ENCODE data around the gene TMEM225B. TPM values are rescaled to one million over a fixed set of nuclear protein-coding genes. Genes with fewer than 3 reads are reported as not detected.
"Not testable (repeated sequence)": the region's sequence is repeated elsewhere in the genome, so short reads cannot be mapped to it uniquely, and the experiment has no call there.

TMEM225B gene
- total RNA-seq, 1 experiment from 2014 or later = 1.3 TPM

DNA sequence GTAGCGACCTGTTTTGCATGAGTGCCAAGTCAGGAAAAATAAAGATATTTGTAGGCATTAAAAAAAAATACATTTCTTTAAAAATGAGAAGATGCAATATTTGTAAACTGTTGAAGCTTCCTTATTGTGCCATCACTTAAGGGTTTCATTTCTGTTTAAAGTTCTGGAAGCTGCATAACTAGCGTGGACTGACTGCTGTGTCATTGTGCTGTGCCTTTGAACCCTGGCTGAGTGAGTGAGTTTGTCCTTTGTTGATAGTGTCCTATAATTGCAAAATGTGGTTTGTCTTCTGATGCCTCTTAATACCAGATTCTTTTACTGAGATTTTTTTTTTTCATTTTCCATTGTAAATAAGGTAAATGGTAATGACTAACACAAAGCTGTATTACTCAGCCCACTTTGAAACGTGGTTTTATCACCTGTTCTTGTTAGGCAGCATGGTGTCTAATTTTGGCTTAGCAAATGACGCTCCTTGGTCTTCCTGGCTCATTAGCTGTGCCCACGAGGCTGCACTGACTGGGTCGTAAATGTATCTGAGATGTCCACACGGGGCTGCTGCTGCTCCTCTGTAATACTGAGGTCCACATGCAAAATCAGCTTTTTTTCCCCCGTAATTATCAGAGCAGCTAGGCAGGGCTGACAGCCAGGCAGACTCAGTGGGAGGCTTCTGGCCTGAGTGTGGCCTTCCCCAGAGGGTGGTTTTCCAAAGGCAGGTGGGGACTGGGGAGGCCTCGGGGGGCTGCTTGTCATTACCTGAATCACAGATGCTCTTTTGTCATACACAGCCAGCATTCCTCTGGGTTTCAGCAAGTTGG, 33.4 kb downstream of the TMEM225B start:
- Histone ChIP-seq H3K9me3 (ENCODE audit: low read depth, low read length, poor library complexity, severe bottlenecking) (no peaks in the 10 kb centered on the region), H3K27me3 (replicated peaks; ENCODE audit: insufficient read depth, low read depth, low read length, poor library complexity) (no peaks in the 10 kb centered on the region), H3K4me1 (ENCODE audit: insufficient read depth, low read length, poor library complexity, severe bottlenecking) (no peaks in the 10 kb centered on the region), H3K4me3 (ENCODE audit: low read depth, low read length, poor library complexity, severe bottlenecking) (no peak overlapping the region), H3K36me3 (ENCODE audit: insufficient read depth, low read length, poor library complexity, severe bottlenecking) (peaks cover 38% of the 10 kb centered on the region), H3K27ac (ENCODE audit: low read depth, low read length, poor library complexity, severe bottlenecking) (no peak overlapping the region)
- DNase-seq (ENCODE audit: low spot score) = peak; percentile 27
- POLR2A ChIA-PET (ENCODE audit: low non-redundant PET) = interaction anchor here (0.7 kb wide), 1 partner anchor 1341 kb away, joined by 3 read pairs; no protein-coding TSS in a partner anchor
- TF ChIP-seq, protein P1, sequence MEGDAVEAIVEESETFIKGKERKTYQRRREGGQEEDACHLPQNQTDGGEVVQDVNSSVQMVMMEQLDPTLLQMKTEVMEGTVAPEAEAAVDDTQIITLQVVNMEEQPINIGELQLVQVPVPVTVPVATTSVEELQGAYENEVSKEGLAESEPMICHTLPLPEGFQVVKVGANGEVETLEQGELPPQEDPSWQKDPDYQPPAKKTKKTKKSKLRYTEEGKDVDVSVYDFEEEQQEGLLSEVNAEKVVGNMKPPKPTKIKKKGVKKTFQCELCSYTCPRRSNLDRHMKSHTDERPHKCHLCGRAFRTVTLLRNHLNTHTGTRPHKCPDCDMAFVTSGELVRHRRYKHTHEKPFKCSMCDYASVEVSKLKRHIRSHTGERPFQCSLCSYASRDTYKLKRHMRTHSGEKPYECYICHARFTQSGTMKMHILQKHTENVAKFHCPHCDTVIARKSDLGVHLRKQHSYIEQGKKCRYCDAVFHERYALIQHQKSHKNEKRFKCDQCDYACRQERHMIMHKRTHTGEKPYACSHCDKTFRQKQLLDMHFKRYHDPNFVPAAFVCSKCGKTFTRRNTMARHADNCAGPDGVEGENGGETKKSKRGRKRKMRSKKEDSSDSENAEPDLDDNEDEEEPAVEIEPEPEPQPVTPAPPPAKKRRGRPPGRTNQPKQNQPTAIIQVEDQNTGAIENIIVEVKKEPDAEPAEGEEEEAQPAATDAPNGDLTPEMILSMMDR (conservative IDR thresholded peaks at IDR 0.05; ENCODE audit: low read depth, low read length) = peak; percentile 34
- no peak for TF ChIP-seq EZH2 (IDR thresholded peaks at IDR 0.05; ENCODE audit: borderline replicate concordance, low read depth, low read length, poor library complexity, severe bottlenecking)
- intact Hi-C loops (cut with micrococcal nuclease; ENCODE audit: unreplicated experiment) = no loop called here
- BruUV-seq (replicated peaks) = no TSS peak
- CTCF ChIA-PET = interaction anchor here (0.7 kb wide), 1 partner anchor 70 kb away, joined by 3 read pairs; no protein-coding TSS in a partner anchor

DNA sequence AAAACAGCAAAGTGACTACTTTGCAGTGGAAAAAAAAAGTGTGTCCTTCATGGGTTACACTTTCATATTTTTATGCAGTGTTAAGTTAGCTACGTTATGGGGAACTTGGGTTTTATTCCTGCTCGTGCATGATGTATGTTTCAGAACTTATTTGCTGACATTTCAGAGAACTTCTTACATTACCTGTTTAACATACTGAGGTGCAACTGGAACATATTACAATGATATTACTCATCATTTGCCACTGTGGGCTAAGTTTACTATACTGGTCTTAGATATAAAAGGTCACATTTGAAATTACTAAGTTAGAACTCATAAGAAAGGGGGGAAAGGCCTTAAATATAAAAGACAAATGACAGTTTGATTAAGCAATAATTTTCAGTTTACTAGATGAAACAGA, 39.3 kb downstream of the TMEM225B start:
- H3K36me3 ChIP-seq (ENCODE audit: insufficient read depth, low read length, poor library complexity, severe bottlenecking); POLR2A ChIA-PET (ENCODE audit: low non-redundant PET); H3K27me3 ChIP-seq (replicated peaks; ENCODE audit: insufficient read depth, low read depth, low read length, poor library complexity); H3K4me3 ChIP-seq (ENCODE audit: low read depth, low read length, poor library complexity, severe bottlenecking); H3K9me3 ChIP-seq (ENCODE audit: low read depth, low read length, poor library complexity, severe bottlenecking); BruUV-seq (replicated peaks); intact Hi-C loops (cut with micrococcal nuclease; ENCODE audit: unreplicated experiment); CTCF ChIA-PET; H3K27ac ChIP-seq (ENCODE audit: low read depth, low read length, poor library complexity, severe bottlenecking); DNase-seq (ENCODE audit: low spot score); H3K4me1 ChIP-seq (ENCODE audit: insufficient read depth, low read length, poor library complexity, severe bottlenecking): not testable (repeated sequence)

DNA sequence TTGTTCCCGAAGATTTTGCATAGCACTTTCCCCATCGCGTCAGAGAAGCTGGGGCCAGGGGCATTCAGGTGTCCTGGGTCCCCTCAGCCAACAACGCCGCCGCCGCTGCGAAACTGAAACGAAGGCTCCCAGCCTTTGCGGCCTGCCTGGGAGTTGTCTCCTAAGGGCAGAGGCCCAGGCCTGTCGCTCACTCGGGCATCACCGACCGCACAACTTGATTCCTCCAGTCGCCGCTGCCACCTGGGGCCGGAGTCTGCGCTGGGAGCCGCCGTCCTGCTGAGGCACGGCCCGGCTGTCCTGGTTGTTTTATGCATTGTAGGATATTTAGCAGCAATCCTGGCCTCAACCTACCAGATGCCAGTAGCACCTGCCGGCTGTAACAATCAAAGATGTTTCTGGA, 40.7 kb downstream of the TMEM225B start:
- H3K27ac ChIP-seq (ENCODE audit: low read depth, low read length, poor library complexity, severe bottlenecking) = no peak overlapping the region
- H3K4me1 ChIP-seq (ENCODE audit: insufficient read depth, low read length, poor library complexity, severe bottlenecking) = no peaks in the 10 kb centered on the region
- intact Hi-C loops (cut with micrococcal nuclease; ENCODE audit: unreplicated experiment) = no loop called here
- CTCF ChIA-PET = no interaction called here
- H3K27me3 ChIP-seq (replicated peaks; ENCODE audit: insufficient read depth, low read depth, low read length, poor library complexity) = no peaks in the 10 kb centered on the region
- POLR2A ChIA-PET (ENCODE audit: low non-redundant PET) = no interaction called here
- no peak overlapping the region for H3K4me3 ChIP-seq (ENCODE audit: low read depth, low read length, poor library complexity, severe bottlenecking)
- BruUV-seq (replicated peaks) = no TSS peak
- H3K36me3 ChIP-seq (ENCODE audit: insufficient read depth, low read length, poor library complexity, severe bottlenecking) = no peaks in the 10 kb centered on the region
- DNase-seq (ENCODE audit: low spot score) = no peak
- H3K9me3 ChIP-seq (ENCODE audit: low read depth, low read length, poor library complexity, severe bottlenecking) = no peaks in the 10 kb centered on the region
- TF ChIP-seq EZH2 (IDR thresholded peaks at IDR 0.05; ENCODE audit: borderline replicate concordance, low read depth, low read length, poor library complexity, severe bottlenecking) = no peak
- TF ChIP-seq, protein P1 (conservative IDR thresholded peaks at IDR 0.05; ENCODE audit: low read depth, low read length) = no peak

DNA sequence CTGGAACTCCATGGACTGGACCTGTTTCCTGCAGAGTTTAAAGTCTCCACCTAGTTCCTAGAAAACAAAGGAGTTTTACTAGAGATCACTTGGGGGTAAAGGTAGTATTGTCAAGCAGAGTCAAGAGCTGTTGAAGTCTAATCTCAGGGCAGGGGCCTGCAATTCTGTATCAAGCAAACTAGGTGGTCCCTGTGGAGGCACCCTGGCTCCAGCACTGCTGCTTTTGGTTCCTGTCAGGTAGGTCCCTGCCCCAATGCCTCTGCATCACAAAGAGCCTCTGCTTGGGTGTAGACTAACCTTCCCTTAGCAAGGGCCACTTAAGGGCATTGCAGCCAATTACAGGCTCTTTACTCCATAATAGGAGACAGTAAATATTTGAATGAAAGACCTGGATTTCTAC, 41.2 kb downstream of the TMEM225B start:
- DNase-seq (ENCODE audit: low spot score) = no peak
- H3K36me3 ChIP-seq (ENCODE audit: insufficient read depth, low read length, poor library complexity, severe bottlenecking) = no peaks in the 10 kb centered on the region
- H3K4me3 ChIP-seq (ENCODE audit: low read depth, low read length, poor library complexity, severe bottlenecking) = no peak overlapping the region
- POLR2A ChIA-PET (ENCODE audit: low non-redundant PET) = no interaction called here
- no peaks in the 10 kb centered on the region for H3K4me1 ChIP-seq (ENCODE audit: insufficient read depth, low read length, poor library complexity, severe bottlenecking)
- no peak overlapping the region for H3K27ac ChIP-seq (ENCODE audit: low read depth, low read length, poor library complexity, severe bottlenecking)
- no peaks in the 10 kb centered on the region for H3K9me3 ChIP-seq (ENCODE audit: low read depth, low read length, poor library complexity, severe bottlenecking)
- TF ChIP-seq, protein P1 (conservative IDR thresholded peaks at IDR 0.05; ENCODE audit: low read depth, low read length) = no peak
- no peak for TF ChIP-seq EZH2 (IDR thresholded peaks at IDR 0.05; ENCODE audit: borderline replicate concordance, low read depth, low read length, poor library complexity, severe bottlenecking)
- no TSS peak for BruUV-seq (replicated peaks)
- CTCF ChIA-PET = no interaction called here
- H3K27me3 ChIP-seq (replicated peaks; ENCODE audit: insufficient read depth, low read depth, low read length, poor library complexity) = no peaks in the 10 kb centered on the region
- intact Hi-C loops (cut with micrococcal nuclease; ENCODE audit: unreplicated experiment) = no loop called here
